Spinal cord (tissue), 10 donors: ENCODE measurements around the gene OR6B3. TPM values are rescaled to one million over a fixed set of nuclear protein-coding genes. Genes with fewer than 3 reads are reported as not detected.
"Not testable (repeated sequence)": the region's sequence is repeated elsewhere in the genome, so short reads cannot be mapped to it uniquely, and the experiment has no call there.

Experiments used
- DNase-seq, 6 donors: peaks; one replicate each; pipeline versions ENCODE4 v3.0.0 to v3.0.0-alpha.2; 2013 to 2015; ENCODE audit warnings: low spot score in 6 of 6, low read depth in 4 of 6
- H3K27ac ChIP-seq: one replicate; pipeline ENCODE4 v1.5.1; 2013; ENCODE audit warnings: low read depth, low read length, control low read depth
- H3K27me3 ChIP-seq: one replicate; pipeline ENCODE4 v1.6.1; 2013; ENCODE audit warnings: low read length; ENCODE audit not compliant: control insufficient read depth, insufficient read depth
- H3K36me3 ChIP-seq: one replicate; pipeline ENCODE4 v1.6.1; 2013; ENCODE audit warnings: low read length; ENCODE audit not compliant: control insufficient read depth, insufficient read depth
- H3K4me1 ChIP-seq: one replicate; pipeline ENCODE4 v1.6.1; 2013; ENCODE audit warnings: low read length; ENCODE audit not compliant: control insufficient read depth, insufficient read depth
- H3K4me3 ChIP-seq: one replicate; pipeline ENCODE4 v1.5.1; 2013; ENCODE audit warnings: low read depth, low read length, control low read depth
- H3K9me3 ChIP-seq: one replicate; pipeline ENCODE4 v1.6.1; 2013; ENCODE audit warnings: low read length; ENCODE audit not compliant: control insufficient read depth, insufficient read depth
- WGBS: methylation state at CpG from one replicate; pipeline ENCODE4 v1.1.5; 2013; ENCODE audit warnings: missing lambda C conversion rate; ENCODE audit not compliant: insufficient coverage; 5-methylcytosine and 5-hydroxymethylcytosine counted together
- polyA plus RNA-seq, 2 donors: library from polyadenylated mRNA; unstranded; fragments of 120-200 nt; gene quantifications; one replicate each; pipeline ENCODE4 v1.2.1, GENCODE V29; 2013; ENCODE audit not compliant: insufficient read length in 2 of 2
- total RNA-seq, 2 donors: library from RNA; depleted of rRNA in 1 of 2; stranded (reverse); fragments of 120-200 nt in 1 of 2; fragments of >200 nt in 1 of 2; gene quantifications; one replicate each; pipeline versions ENCODE4 v1.2.3 to v1.2.4, GENCODE V29; 2013 to 2014
- donor health status: healthy.

OR6B3 gene
- total and polyA plus RNA-seq, 4 donors = 0.40 TPM; not detected in 3

GRCh38 chr2:240048237-240048636 is 5.1 kb downstream of the OR6B3 start:
- Histone ChIP-seq H3K4me3 (no peak overlapping the region), H3K4me1 (no peaks in the 10 kb centered on the region), H3K9me3 (no peaks in the 10 kb centered on the region), H3K27ac (no peak overlapping the region), H3K36me3 (no peaks in the 10 kb centered on the region), H3K27me3 (peaks cover 3% of the 10 kb centered on the region)
- no peak for DNase-seq
- WGBS = 75% methylated on average over 2 of the region's 9 CpGs

- WGBS = 94% methylated on average over 8 of the region's 13 CpGs
- Histone ChIP-seq H3K9me3 (no peaks in the 10 kb centered on the region), H3K4me3 (no peak overlapping the region), H3K27me3 (peaks cover 6% of the 10 kb centered on the region), H3K36me3 (no peaks in the 10 kb centered on the region), H3K4me1 (no peaks in the 10 kb centered on the region), H3K27ac (no peak overlapping the region)
- no peak for DNase-seq
These were observed 8.2 kb downstream of the OR6B3 start for GRCh38 chr2:240045098-240045497.

GRCh38 chr2:240044096-240044495 is 9.2 kb downstream of the OR6B3 start:
- not testable (repeated sequence) for DNase-seq, H3K27me3 ChIP-seq
- WGBS = no CpG with 5 or more reads among the region's 2 CpGs

GRCh38 chr2:240043279-240043989 is 9.9 kb downstream of the OR6B3 start:
- H3K27ac ChIP-seq = no peak overlapping the region
- peaks cover 8% of the 10 kb centered on the region for H3K27me3 ChIP-seq
- no peak for DNase-seq
- no peaks in the 10 kb centered on the region for H3K4me1 ChIP-seq
- WGBS = 86% methylated on average over 19 of the region's 21 CpGs
- no peak overlapping the region for H3K4me3 ChIP-seq
- H3K9me3 ChIP-seq = no peaks in the 10 kb centered on the region
- H3K36me3 ChIP-seq = no peaks in the 10 kb centered on the region

More at GRCh38 chr2:240044096-240044495, 9.2 kb downstream of the OR6B3 start:
- not testable (repeated sequence) for H3K27ac ChIP-seq, H3K4me1 ChIP-seq, H3K9me3 ChIP-seq, H3K4me3 ChIP-seq, H3K36me3 ChIP-seq

- DNase-seq = no peak
- WGBS = 89% methylated on average over 11 of the region's 11 CpGs
- Histone ChIP-seq H3K27me3 (peaks cover 5% of the 10 kb centered on the region), H3K9me3 (no peaks in the 10 kb centered on the region), H3K36me3 (no peaks in the 10 kb centered on the region), H3K4me3 (no peak overlapping the region), H3K27ac (no peak overlapping the region), H3K4me1 (no peaks in the 10 kb centered on the region)
These were observed 10.6 kb downstream of the OR6B3 start for GRCh38 chr2:240042740-240043139.

DNA sequence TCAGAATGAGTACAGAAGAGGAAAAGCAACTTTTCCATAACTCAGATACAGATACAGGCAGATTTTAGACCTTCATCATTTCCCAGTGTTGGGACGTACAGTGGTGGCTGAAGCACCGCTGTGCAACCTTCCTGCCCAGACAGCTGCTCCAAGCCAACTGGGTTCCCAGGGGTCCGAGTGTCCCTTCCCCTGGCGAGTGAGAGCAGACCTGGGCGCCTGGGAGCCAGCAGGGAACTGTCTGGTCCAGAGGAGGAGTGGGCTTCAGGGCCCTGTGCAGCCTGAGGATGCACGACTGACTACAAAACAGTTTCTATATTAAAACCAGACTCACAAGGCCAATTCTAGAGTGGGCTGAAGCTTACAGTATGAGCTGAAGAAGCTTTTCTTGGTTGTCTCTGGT is 12.0 kb downstream of the OR6B3 start:
- peaks cover 5% of the 10 kb centered on the region for H3K27me3 ChIP-seq
- DNase-seq = no peak
- H3K9me3 ChIP-seq = no peaks in the 10 kb centered on the region
- WGBS = 75% methylated on average over 2 of the region's 6 CpGs
- no peaks in the 10 kb centered on the region for H3K4me1 ChIP-seq
- H3K36me3 ChIP-seq = no peaks in the 10 kb centered on the region
- no peak overlapping the region for H3K4me3 ChIP-seq
- H3K27ac ChIP-seq = no peak overlapping the region

DNA sequence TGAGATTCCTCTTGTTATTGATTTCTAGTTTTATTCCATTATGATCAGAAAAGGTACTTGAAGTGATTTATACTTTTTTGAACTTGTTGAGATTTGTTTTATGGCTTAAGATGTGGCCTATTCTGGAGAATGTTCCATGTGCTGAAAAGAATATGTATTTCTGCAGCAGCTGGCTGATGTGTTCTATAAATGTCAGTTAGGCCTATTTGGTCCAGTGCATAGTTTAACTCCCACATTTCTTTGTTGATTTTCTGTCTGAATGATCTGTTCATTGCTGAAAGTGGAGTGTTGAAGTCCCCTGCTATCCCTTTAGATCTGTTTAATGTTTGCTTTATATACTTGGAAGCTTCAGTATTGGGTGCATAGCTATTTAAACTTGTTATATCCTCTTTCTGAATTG is 16.0 kb downstream of the OR6B3 start:
- no peaks in the 10 kb centered on the region for H3K4me1 ChIP-seq
- no peak overlapping the region for H3K27ac ChIP-seq
- H3K9me3 ChIP-seq = no peaks in the 10 kb centered on the region
- DNase-seq = no peak
- H3K27me3 ChIP-seq = peaks cover 15% of the 10 kb centered on the region
- H3K36me3 ChIP-seq = no peaks in the 10 kb centered on the region
- H3K4me3 ChIP-seq = no peak overlapping the region

GRCh38 chr2:240033330-240033678 is 20.0 kb downstream of the OR6B3 start:
- Histone ChIP-seq H3K4me1 (no peaks in the 10 kb centered on the region), H3K4me3 (no peak overlapping the region), H3K9me3 (no peaks in the 10 kb centered on the region), H3K36me3 (no peaks in the 10 kb centered on the region), H3K27ac (no peak overlapping the region), H3K27me3 (peaks cover 16% of the 10 kb centered on the region)
- no peak for DNase-seq
- 61% methylated on average over 5 of the region's 5 CpGs for WGBS

DNA sequence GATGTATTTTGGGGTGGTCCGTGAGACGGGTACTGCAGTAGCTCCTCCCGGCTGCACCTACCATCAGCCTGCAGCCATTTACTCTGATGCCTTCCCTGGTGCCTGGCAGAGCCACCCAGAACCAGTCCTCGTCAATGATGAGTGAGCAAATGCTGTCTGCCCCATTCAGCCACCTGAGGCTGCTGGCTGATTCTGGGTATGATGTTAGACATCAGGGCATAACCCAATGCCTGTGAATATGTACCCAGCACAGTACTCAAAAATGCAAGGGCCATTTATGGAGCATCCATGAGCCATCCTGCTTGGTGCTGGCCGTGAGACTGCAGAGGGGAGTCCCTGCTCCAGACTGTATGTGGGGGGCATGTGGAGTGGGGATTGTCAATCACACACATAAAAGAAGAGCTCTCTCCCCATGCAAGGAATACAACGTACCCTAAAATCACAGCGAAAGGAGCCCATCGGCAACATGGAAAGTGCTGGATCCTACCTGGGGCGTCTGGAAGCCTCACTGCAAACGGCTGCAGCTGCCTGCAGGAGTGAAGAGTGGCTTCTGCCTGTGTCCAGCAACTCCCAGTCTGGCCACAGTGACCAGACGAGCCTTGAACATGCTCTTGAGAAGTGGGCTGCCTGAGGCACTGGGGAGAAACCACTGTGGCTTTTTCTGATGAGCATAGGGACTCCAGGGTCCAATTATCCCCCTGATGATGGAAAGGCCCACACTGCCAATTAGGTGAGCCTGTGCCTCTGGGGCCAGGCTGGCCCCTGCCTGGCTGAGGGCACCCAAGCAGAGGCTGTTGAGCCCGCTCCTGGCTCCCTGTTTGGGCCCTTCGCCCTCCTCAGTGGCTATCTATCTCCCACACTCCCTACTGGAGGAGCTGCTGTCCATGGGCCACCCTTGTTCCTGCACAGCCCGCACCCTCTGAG is 20.7 kb downstream of the OR6B3 start:
- Histone ChIP-seq H3K9me3 (no peaks in the 10 kb centered on the region), H3K4me3 (no peak overlapping the region), H3K27me3 (peaks cover 16% of the 10 kb centered on the region), H3K36me3 (no peaks in the 10 kb centered on the region), H3K27ac (no peak overlapping the region), H3K4me1 (no peaks in the 10 kb centered on the region)
- 73% methylated on average over 13 of the region's 14 CpGs for WGBS
- no peak for DNase-seq
